HepG2 (cell line): ENCODE results near the gene SEBOX. TPM values are rescaled to one million over a fixed set of nuclear protein-coding genes. Genes with fewer than 3 reads are reported as not detected.

Experiments used
- AKAP8 ChIP-seq: sonication (generic); formaldehyde crosslinking; IDR thresholded peaks from 2 replicates; pipeline ENCODE4 v1.5.1; 2020; ENCODE audit warnings: mild to moderate bottlenecking, missing genetic modification reagents
- BRD4 ChIP-seq: sonication (generic); formaldehyde crosslinking; IDR thresholded peaks from 2 replicates; pipeline ENCODE4 v1.4.0; 2020; ENCODE audit warnings: missing genetic modification reagents
- ESRRA ChIP-seq: sonication (generic); formaldehyde crosslinking; IDR thresholded peaks from 2 replicates; pipeline ENCODE4 v1.5.1; 2020; ENCODE audit warnings: mild to moderate bottlenecking, low read depth, missing genetic modification reagents
- FOXM1 ChIP-seq: sonication (generic); formaldehyde crosslinking; IDR thresholded peaks from 2 replicates; pipeline ENCODE4 v1.5.0; 2020; ENCODE audit warnings: missing genetic modification reagents
- GABPA ChIP-seq, 2 experiments: IDR thresholded peaks; 2 replicates each; pipeline ENCODE4 v1.6.1; 2011 to 2016; ENCODE audit warnings: low read depth in 2 of 2, low read length in 1 of 2, missing biosample characterization in 1 of 2, missing genetic modification characterization in 1 of 2
- HIVEP1 ChIP-seq: sonication (generic); formaldehyde crosslinking; IDR thresholded peaks from 2 replicates; pipeline ENCODE4 v1.4.0; 2020; ENCODE audit warnings: mild to moderate bottlenecking, missing genetic modification reagents
- KAT7 ChIP-seq: IDR thresholded peaks from 2 replicates; pipeline ENCODE4 v1.6.1; 2018; ENCODE audit warnings: borderline replicate concordance, missing compliant biosample characterization
- KDM3A ChIP-seq: IDR thresholded peaks from 2 replicates; pipeline ENCODE4 v1.6.1; 2018; ENCODE audit warnings: low read depth, missing compliant biosample characterization
- MYC ChIP-seq: sonication (generic); formaldehyde crosslinking; IDR thresholded peaks from 2 replicates; pipeline ENCODE4 v1.9.0; 2021; ENCODE audit warnings: missing genetic modification reagents, borderline replicate concordance
- ZNF224 ChIP-seq: sonication (generic); formaldehyde crosslinking; IDR thresholded peaks from 2 replicates; pipeline ENCODE4 v1.5.0; 2020; ENCODE audit warnings: mild to moderate bottlenecking, missing genetic modification reagents
- ZNF333 ChIP-seq: sonication (generic); formaldehyde crosslinking; IDR thresholded peaks from 2 replicates; pipeline ENCODE4 v1.4.0; 2020; ENCODE audit warnings: mild to moderate bottlenecking, missing genetic modification reagents, borderline replicate concordance
- ZNF883 ChIP-seq: sonication (generic); formaldehyde crosslinking; IDR thresholded peaks from 2 replicates; pipeline ENCODE4 v1.5.1; 2020; ENCODE audit warnings: mild to moderate bottlenecking, missing genetic modification reagents; ENCODE audit errors: not compliant biosample characterization
- polyA plus RNA-seq, 8 experiments: library from polyadenylated mRNA; depleted of rRNA in 3 of 8; stranded (reverse) in 7 of 8; unstranded in 1 of 8; fragments of >200 nt; fragmentation: Illumina TruSeq in 4 of 8; extraction: Trizol in 4 of 8; gene quantifications; 2 replicates each; pipeline versions ENCODE4 v1.2.1 to v1.2.3, GENCODE V29; 2011 to 2016; ENCODE audit warnings: low read depth in 4 of 8, missing spikeins in 1 of 8, mixed read lengths in 1 of 8; ENCODE audit not compliant: insufficient read depth in 1 of 8
- total RNA-seq, 5 experiments: library from RNA; depleted of rRNA; stranded (reverse); fragments of >200 nt; fragmentation: Illumina TruSeq; extraction: Trizol; gene quantifications; 2 replicates each; pipeline ENCODE4 v1.2.3, GENCODE V29; 2016; ENCODE audit warnings: low read depth in 1 of 5
- TF ChIP-seq, protein P1 (sequence below): sonication (generic); formaldehyde crosslinking; conservative IDR thresholded peaks from 2 replicates; pipeline ENCODE4 v1.5.0; 2020; ENCODE audit warnings: missing genetic modification reagents
- TF ChIP-seq, protein P2 (sequence below): sonication (generic); formaldehyde crosslinking; IDR thresholded peaks from 2 replicates; pipeline ENCODE4 v1.9.0; 2021; ENCODE audit warnings: mild to moderate bottlenecking, missing genetic modification reagents
- TF ChIP-seq, protein P3 (sequence below): sonication (generic); formaldehyde crosslinking; IDR thresholded peaks from 2 replicates; pipeline ENCODE4 v1.5.1; 2020; ENCODE audit warnings: missing genetic modification reagents, mild to moderate bottlenecking, borderline replicate concordance
- TF ChIP-seq, protein P4 (sequence below): sonication (generic); formaldehyde crosslinking; IDR thresholded peaks from 2 replicates; pipeline ENCODE4 v1.5.0; 2020; ENCODE audit warnings: mild to moderate bottlenecking, missing genetic modification reagents
- TF ChIP-seq, protein P5 (sequence below): sonication (generic); formaldehyde crosslinking; IDR thresholded peaks from 2 replicates; pipeline ENCODE4 v1.5.0; 2020; ENCODE audit warnings: missing genetic modification reagents, mild to moderate bottlenecking, borderline replicate concordance

SEBOX gene
- total and polyA plus RNA-seq, 2 of the 13 experiments (the other 11 are each of a cell fraction or from before 2014, with no cell fraction given) = not detected

DNA sequence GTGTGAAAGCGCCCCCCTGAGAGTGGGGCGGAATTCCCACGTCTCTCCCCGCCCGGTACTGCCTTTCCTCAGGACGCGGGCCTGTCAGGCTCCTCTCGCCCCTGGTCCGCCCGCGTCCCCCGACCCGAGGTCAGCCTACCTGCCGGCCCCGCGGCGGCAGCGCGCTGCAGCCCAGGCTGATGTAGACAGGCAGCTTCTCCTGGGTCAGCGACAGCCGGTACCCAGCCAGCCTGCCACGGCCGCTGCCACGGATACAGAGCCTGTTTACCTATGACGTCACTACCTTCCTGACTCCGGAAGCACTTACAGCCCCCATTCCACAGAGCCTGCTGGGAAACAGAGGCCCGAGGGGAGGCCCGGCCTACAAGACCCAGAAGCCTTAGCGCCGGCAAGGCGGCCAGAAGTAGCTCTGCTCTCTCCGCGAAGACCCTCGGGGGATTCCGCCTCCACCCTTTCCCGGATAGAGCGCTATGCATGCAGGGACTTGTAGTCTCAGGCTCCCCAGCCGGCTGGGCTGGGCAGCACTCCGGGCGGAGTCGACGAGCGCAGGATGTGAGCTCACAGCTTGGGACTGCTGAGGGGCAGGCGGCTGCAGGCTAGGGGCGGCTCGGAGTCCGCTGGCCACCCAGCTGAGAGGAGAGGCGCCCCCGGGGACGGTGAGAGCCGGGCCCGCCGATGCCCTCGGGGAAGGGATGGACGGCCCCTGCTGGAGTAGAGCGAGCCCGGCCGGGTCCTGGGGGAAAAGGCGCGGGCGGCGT, 29.6 kb downstream of the SEBOX start, which contains the start of the genes IFT20 and TNFAIP1 (continued):
- TF ChIP-seq, protein P1, sequence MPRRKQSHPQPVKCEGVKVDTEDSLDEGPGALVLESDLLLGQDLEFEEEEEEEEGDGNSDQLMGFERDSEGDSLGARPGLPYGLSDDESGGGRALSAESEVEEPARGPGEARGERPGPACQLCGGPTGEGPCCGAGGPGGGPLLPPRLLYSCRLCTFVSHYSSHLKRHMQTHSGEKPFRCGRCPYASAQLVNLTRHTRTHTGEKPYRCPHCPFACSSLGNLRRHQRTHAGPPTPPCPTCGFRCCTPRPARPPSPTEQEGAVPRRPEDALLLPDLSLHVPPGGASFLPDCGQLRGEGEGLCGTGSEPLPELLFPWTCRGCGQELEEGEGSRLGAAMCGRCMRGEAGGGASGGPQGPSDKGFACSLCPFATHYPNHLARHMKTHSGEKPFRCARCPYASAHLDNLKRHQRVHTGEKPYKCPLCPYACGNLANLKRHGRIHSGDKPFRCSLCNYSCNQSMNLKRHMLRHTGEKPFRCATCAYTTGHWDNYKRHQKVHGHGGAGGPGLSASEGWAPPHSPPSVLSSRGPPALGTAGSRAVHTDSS (CRISPR knock-in tag) = no peak
- TF ChIP-seq, protein P2, sequence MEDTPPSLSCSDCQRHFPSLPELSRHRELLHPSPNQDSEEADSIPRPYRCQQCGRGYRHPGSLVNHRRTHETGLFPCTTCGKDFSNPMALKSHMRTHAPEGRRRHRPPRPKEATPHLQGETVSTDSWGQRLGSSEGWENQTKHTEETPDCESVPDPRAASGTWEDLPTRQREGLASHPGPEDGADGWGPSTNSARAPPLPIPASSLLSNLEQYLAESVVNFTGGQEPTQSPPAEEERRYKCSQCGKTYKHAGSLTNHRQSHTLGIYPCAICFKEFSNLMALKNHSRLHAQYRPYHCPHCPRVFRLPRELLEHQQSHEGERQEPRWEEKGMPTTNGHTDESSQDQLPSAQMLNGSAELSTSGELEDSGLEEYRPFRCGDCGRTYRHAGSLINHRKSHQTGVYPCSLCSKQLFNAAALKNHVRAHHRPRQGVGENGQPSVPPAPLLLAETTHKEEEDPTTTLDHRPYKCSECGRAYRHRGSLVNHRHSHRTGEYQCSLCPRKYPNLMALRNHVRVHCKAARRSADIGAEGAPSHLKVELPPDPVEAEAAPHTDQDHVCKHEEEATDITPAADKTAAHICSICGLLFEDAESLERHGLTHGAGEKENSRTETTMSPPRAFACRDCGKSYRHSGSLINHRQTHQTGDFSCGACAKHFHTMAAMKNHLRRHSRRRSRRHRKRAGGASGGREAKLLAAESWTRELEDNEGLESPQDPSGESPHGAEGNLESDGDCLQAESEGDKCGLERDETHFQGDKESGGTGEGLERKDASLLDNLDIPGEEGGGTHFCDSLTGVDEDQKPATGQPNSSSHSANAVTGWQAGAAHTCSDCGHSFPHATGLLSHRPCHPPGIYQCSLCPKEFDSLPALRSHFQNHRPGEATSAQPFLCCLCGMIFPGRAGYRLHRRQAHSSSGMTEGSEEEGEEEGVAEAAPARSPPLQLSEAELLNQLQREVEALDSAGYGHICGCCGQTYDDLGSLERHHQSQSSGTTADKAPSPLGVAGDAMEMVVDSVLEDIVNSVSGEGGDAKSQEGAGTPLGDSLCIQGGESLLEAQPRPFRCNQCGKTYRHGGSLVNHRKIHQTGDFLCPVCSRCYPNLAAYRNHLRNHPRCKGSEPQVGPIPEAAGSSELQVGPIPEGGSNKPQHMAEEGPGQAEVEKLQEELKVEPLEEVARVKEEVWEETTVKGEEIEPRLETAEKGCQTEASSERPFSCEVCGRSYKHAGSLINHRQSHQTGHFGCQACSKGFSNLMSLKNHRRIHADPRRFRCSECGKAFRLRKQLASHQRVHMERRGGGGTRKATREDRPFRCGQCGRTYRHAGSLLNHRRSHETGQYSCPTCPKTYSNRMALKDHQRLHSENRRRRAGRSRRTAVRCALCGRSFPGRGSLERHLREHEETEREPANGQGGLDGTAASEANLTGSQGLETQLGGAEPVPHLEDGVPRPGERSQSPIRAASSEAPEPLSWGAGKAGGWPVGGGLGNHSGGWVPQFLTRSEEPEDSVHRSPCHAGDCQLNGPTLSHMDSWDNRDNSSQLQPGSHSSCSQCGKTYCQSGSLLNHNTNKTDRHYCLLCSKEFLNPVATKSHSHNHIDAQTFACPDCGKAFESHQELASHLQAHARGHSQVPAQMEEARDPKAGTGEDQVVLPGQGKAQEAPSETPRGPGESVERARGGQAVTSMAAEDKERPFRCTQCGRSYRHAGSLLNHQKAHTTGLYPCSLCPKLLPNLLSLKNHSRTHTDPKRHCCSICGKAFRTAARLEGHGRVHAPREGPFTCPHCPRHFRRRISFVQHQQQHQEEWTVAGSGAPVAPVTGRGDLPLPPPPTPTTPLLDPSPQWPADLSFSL = no peak
- TF ChIP-seq FOXM1 (CRISPR knock-in tag) (no peak), MYC (CRISPR knock-in tag) (peak; percentile 49; the same call in 1 of the 2 replicates), KAT7 (CRISPR knock-in tag) (peak; percentile 68; the same call in 1 of the 2 replicates), ESRRA (CRISPR knock-in tag) (no peak), ZNF883 (CRISPR knock-in tag) (no peak), ZNF224 (CRISPR knock-in tag) (no peak), KDM3A (CRISPR knock-in tag) (no peak), GABPA (IDR thresholded peaks at IDR 0.05; ENCODE audit: low read depth, low read length) (peak; percentile 94), GABPA (CRISPR knock-in tag; IDR thresholded peaks at IDR 0.05; ENCODE audit: low read depth) (peak; percentile 96), ZNF333 (CRISPR knock-in tag) (0 out of 2 replicates have a peak, but pooled peaks have one; percentile 27), BRD4 (0 out of 2 replicates have a peak, but pooled peaks have one; percentile 7), HIVEP1 (CRISPR knock-in tag) (peak; percentile 93; the same call in 1 of the 2 replicates), AKAP8 (CRISPR knock-in tag) (no peak; the same call in 1 of the 2 replicates)
- TF ChIP-seq, protein P3, sequence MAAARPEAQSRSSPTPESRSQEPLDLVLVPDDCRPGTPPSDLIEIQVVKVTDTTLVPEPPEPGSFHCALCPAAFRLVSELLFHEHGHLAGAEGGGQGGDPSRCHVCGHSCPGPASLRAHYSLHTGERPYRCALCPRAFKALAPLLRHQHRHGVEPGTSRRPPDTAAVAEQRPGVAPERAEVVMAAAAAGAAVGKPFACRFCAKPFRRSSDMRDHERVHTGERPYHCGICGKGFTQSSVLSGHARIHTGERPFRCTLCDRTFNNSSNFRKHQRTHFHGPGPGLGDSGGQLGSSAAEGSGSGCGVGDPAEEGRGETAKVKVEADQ = no peak
- TF ChIP-seq, protein P4, sequence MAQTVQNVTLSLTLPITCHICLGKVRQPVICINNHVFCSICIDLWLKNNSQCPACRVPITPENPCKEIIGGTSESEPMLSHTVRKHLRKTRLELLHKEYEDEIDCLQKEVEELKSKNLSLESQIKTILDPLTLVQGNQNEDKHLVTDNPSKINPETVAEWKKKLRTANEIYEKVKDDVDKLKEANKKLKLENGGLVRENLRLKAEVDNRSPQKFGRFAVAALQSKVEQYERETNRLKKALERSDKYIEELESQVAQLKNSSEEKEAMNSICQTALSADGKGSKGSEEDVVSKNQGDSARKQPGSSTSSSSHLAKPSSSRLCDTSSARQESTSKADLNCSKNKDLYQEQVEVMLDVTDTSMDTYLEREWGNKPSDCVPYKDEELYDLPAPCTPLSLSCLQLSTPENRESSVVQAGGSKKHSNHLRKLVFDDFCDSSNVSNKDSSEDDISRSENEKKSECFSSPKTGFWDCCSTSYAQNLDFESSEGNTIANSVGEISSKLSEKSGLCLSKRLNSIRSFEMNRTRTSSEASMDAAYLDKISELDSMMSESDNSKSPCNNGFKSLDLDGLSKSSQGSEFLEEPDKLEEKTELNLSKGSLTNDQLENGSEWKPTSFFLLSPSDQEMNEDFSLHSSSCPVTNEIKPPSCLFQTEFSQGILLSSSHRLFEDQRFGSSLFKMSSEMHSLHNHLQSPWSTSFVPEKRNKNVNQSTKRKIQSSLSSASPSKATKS (CRISPR knock-in tag) = peak; percentile 94; the same call in 1 of the 2 replicates
- TF ChIP-seq, protein P5, sequence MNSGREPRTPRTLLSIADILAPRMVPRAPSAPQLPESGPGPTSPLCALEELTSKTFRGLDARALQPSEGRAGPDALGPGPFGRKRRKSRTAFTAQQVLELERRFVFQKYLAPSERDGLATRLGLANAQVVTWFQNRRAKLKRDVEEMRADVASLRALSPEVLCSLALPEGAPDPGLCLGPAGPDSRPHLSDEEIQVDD (CRISPR knock-in tag) = no peak
